NB4 (cell line): ENCODE measurements around the gene TMED10.

Source experiments
- CTCF ChIP-seq: IDR thresholded peaks from one replicate; pipeline ENCODE4 v1.5.1; 2012; ENCODE audit warnings: low read depth, low read length
- MYC ChIP-seq: IDR thresholded peaks from 2 replicates; pipeline ENCODE4 v1.6.1; 2011; ENCODE audit warnings: low read depth, low read length

DNA sequence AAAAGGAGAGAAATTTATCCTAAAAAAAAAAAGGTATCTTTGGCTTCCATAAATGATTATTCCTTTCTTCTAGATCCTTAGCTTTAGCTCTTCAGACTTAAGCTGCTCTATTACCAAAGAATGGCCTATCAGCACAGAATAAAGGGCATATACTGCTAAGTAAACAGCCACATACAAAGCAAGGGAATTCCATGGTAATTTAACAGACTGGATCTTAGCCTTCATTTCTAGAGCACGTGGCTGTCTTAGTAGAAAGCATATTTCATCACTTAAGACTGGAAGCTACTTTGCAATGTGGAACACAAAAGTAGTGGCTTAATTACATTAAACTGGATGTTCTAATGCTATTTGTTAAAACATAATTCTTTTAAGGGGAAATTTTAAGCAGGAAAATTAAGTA, 23.1 kb downstream of the TMED10 start:
- TF ChIP-seq CTCF = no peak
- no peak for TF ChIP-seq MYC
